HCT116 (cell line): ENCODE data around the gene IFNL1.

Experiments used
- CEBPB ChIP-seq: IDR thresholded peaks from 2 replicates; pipeline ENCODE4 v1.6.1; 2012; ENCODE audit warnings: low read depth
- CTCF ChIP-seq, 3 experiments: fragments of 200-600 bp in 1 of 3; sonication (generic) in 1 of 3; IDR thresholded peaks in 2 of 3; conservative IDR thresholded peaks in 1 of 3; 2 replicates each; pipeline ENCODE4 v1.5.1; 2012 to 2017; ENCODE audit warnings: low read depth in 2 of 3, low read length in 2 of 3, antibody characterized with exemption in 1 of 3, borderline replicate concordance in 1 of 3, control low read depth in 1 of 3, mild to moderate bottlenecking in 1 of 3, mixed read lengths in 1 of 3, mixed run types in 1 of 3, moderate library complexity in 1 of 3; ENCODE audit not compliant: insufficient read depth in 1 of 3
- EZH2 ChIP-seq: fragments of 200-600 bp; sonication (generic); IDR thresholded peaks from 2 replicates; pipeline ENCODE4 v1.6.1; 2017; ENCODE audit warnings: antibody characterized with exemption, mixed run types
- EZH2phosphoT487 ChIP-seq: fragments of 200-600 bp; IDR thresholded peaks from 2 replicates; pipeline ENCODE4 v1.6.1; 2018; ENCODE audit warnings: antibody characterized with exemption, borderline replicate concordance
- POLR2A ChIP-seq: IDR thresholded peaks from 2 replicates; pipeline ENCODE4 v1.7.0; 2011; ENCODE audit warnings: borderline replicate concordance; ENCODE audit not compliant: insufficient read depth, insufficient read length; ENCODE audit errors: extremely low read depth
- POLR2AphosphoS5 ChIP-seq: IDR thresholded peaks from 2 replicates; pipeline ENCODE4 v1.6.1; 2011; ENCODE audit warnings: mild to moderate bottlenecking, low read depth, low read length, moderate library complexity
- RAD21 ChIP-seq: IDR thresholded peaks from 2 replicates; pipeline ENCODE4 v1.6.1; 2012; ENCODE audit warnings: low read depth, mild to moderate bottlenecking
- REST ChIP-seq: IDR thresholded peaks from 2 replicates; pipeline ENCODE4 v1.6.1; 2012; ENCODE audit warnings: low read depth
- SIN3A ChIP-seq: IDR thresholded peaks from 2 replicates; pipeline ENCODE4 v1.6.1; 2012; ENCODE audit warnings: low read depth
- TCF7L2 ChIP-seq: IDR thresholded peaks from 2 replicates; pipeline ENCODE4 v1.7.0; 2011; ENCODE audit warnings: borderline replicate concordance, inconsistent platforms; ENCODE audit not compliant: insufficient read depth, insufficient read length; ENCODE audit errors: extremely low read depth
- ZFX ChIP-seq: fragments of 450-650 bp; IDR thresholded peaks from 2 replicates; pipeline ENCODE4 v1.6.1; 2017
- ZNF274 ChIP-seq: fragments of 200-500 bp; sonication (Bioruptor generic); IDR thresholded peaks from 2 replicates; pipeline ENCODE4 v1.6.1; 2014; ENCODE audit warnings: mild to moderate bottlenecking, low read depth, low read length, inconsistent platforms

GRCh38 chr19:39303373-39304184, 7.4 kb downstream of the IFNL1 start:
- TF ChIP-seq CTCF (IDR thresholded peaks at IDR 0.05 in 2 of 3, conservative IDR thresholded peaks at IDR 0.05 in 1 of 3; ENCODE audit: borderline replicate concordance in 1 of 3, insufficient read depth in 1 of 3, low read depth in 2 of 3, low read length in 2 of 3) (no peak), POLR2AphosphoS5 (no peak), EZH2phosphoT487 (no peak), SIN3A (no peak), CEBPB (no peak), RAD21 (no peak), EZH2 (no peak), POLR2A (no peak), ZNF274 (no peak), ZFX (no peak), REST (no peak), TCF7L2 (no peak)
